SK-N-MC (cell line): ENCODE measurements around the gene FOXF1.

Source experiments
- EZH2 ChIP-seq: fragments of 200-600 bp; sonication (generic); IDR thresholded peaks from one replicate; pipeline ENCODE4 v1.6.1; 2017; ENCODE audit warnings: antibody characterized with exemption
- POLR2AphosphoS5 ChIP-seq: IDR thresholded peaks from 2 replicates; pipeline ENCODE4 v1.6.1; 2012; ENCODE audit warnings: mild to moderate bottlenecking, low read depth, low read length, borderline replicate concordance

GRCh38 chr16:86513471-86514277 is 3.3 kb downstream of the FOXF1 start:
- TF ChIP-seq EZH2 (no peak), POLR2AphosphoS5 (no peak)
